HEK293 (cell line): ENCODE data around the gene RDH5.

Experiments used
- CTCF ChIA-PET: fragments of 350-600 bp; formaldehyde crosslinking; extraction: SDS; loops from one replicate; lab custom pipeline; 2021; ENCODE audit warnings: antibody characterized with exemption; lab: Yijun Ruan, JAX
- POLR2A ChIA-PET: fragments of 300-600 bp; formaldehyde crosslinking; extraction: SDS; loops from one replicate; lab custom pipeline; 2020; ENCODE audit warnings: antibody characterized with exemption, inconsistent platforms; lab: Yijun Ruan, JAX
- H3K27ac ChIP-seq: fragments of 200-500 bp; sonication (Bioruptor generic); 2 replicates; pipeline ENCODE4 v1.5.1; 2014; ENCODE audit warnings: low read depth, low read length, control low read depth, inconsistent platforms; ENCODE audit errors: extremely low read depth
- H3K36me3 ChIP-seq, 2 experiments: fragments of 200-500 bp in 1 of 2; sonication (Bioruptor generic) in 1 of 2; 1 replicate in 1 of 2; 2 replicates in 1 of 2; pipeline ENCODE4 v1.5.1; 2014 to 2017; ENCODE audit warnings: inconsistent platforms in 2 of 2, low read length in 2 of 2; ENCODE audit not compliant: control insufficient read depth in 2 of 2, insufficient read depth in 1 of 2
- H3K4me1 ChIP-seq: fragments of 200-500 bp; sonication (Bioruptor generic); 2 replicates; pipeline ENCODE4 v1.5.1; 2014; ENCODE audit warnings: mild to moderate bottlenecking, low read length, inconsistent platforms; ENCODE audit not compliant: control insufficient read depth, insufficient read depth
- H3K4me3 ChIP-seq: 2 replicates; pipeline ENCODE4 v1.5.1; 2011; ENCODE audit warnings: low read depth, mild to moderate bottlenecking, control low read depth, low read length, moderate library complexity
- H3K9me3 ChIP-seq: fragments of 200-500 bp; sonication (Bioruptor generic); 2 replicates; pipeline ENCODE4 v1.5.1; 2014; ENCODE audit warnings: low read depth, low read length, inconsistent platforms; ENCODE audit not compliant: control insufficient read depth, insufficient read depth
- BCL11B ChIP-seq: fragments of 450-650 bp; formaldehyde crosslinking; IDR thresholded peaks from 2 replicates; pipeline ENCODE4 v1.5.1; 2016; ENCODE audit warnings: low read depth, missing biosample characterization, missing genetic modification characterization
- IKZF3 ChIP-seq: fragments of 450-650 bp; IDR thresholded peaks from 2 replicates; pipeline ENCODE4 v1.5.0; 2018; ENCODE audit warnings: missing biosample characterization, mild to moderate bottlenecking, missing genetic modification characterization, moderate library complexity
- KLF8 ChIP-seq: fragments of 450-650 bp; formaldehyde crosslinking; IDR thresholded peaks from 2 replicates; pipeline ENCODE4 v1.5.1; 2016; ENCODE audit warnings: missing biosample characterization, missing genetic modification characterization
- MYNN ChIP-seq: fragments of 450-650 bp; formaldehyde crosslinking; IDR thresholded peaks from 2 replicates; pipeline ENCODE4 v1.5.1; 2016; ENCODE audit warnings: missing biosample characterization, missing genetic modification characterization, borderline replicate concordance
- PATZ1 ChIP-seq: fragments of 450-650 bp; formaldehyde crosslinking; IDR thresholded peaks from 2 replicates; pipeline ENCODE4 v1.5.1; 2016; ENCODE audit warnings: missing biosample characterization, missing genetic modification characterization
- PRDM6 ChIP-seq: fragments of 450-650 bp; formaldehyde crosslinking; IDR thresholded peaks from 2 replicates; pipeline ENCODE4 v1.5.1; 2017; ENCODE audit warnings: missing biosample characterization, missing genetic modification characterization
- SCRT2 ChIP-seq: fragments of 450-650 bp; formaldehyde crosslinking; IDR thresholded peaks from 2 replicates; pipeline ENCODE4 v1.5.1; 2016; ENCODE audit warnings: missing biosample characterization, missing genetic modification characterization
- SP7 ChIP-seq: fragments of 450-650 bp; formaldehyde crosslinking; IDR thresholded peaks from 2 replicates; pipeline ENCODE4 v1.5.1; 2016; ENCODE audit warnings: missing biosample characterization, missing genetic modification characterization
- TCF7L2 ChIP-seq: IDR thresholded peaks from 2 replicates; pipeline ENCODE4 v1.6.1; 2011; ENCODE audit warnings: low read depth, mild to moderate bottlenecking, inconsistent platforms, low read length, moderate library complexity, borderline replicate concordance
- ZBTB17 ChIP-seq: fragments of 450-650 bp; formaldehyde crosslinking; IDR thresholded peaks from 2 replicates; pipeline ENCODE4 v1.5.1; 2016; ENCODE audit warnings: missing biosample characterization, missing genetic modification characterization
- ZBTB26 ChIP-seq: fragments of 450-650 bp; formaldehyde crosslinking; optimal IDR thresholded peaks from 2 replicates; pipeline ENCODE3; 2016; ENCODE audit warnings: missing biosample characterization, mild to moderate bottlenecking, missing genetic modification characterization
- ZBTB48 ChIP-seq: fragments of 450-650 bp; formaldehyde crosslinking; IDR thresholded peaks from 2 replicates; pipeline ENCODE4 v1.5.1; 2016; ENCODE audit warnings: missing biosample characterization, missing genetic modification characterization
- ZNF26 ChIP-seq: fragments of 450-650 bp; formaldehyde crosslinking; IDR thresholded peaks from 2 replicates; pipeline ENCODE4 v1.5.1; 2016; ENCODE audit warnings: missing biosample characterization, missing genetic modification characterization
- ZNF341 ChIP-seq: fragments of 450-650 bp; formaldehyde crosslinking; IDR thresholded peaks from 2 replicates; pipeline ENCODE4; 2016; ENCODE audit warnings: low read depth, missing biosample characterization, missing genetic modification characterization
- ZNF398 ChIP-seq: fragments of 450-650 bp; formaldehyde crosslinking; IDR thresholded peaks from 2 replicates; pipeline ENCODE4 v1.5.1; 2017; ENCODE audit warnings: missing biosample characterization, missing genetic modification characterization
- ZNF423 ChIP-seq: fragments of 450-650 bp; formaldehyde crosslinking; IDR thresholded peaks from 2 replicates; pipeline ENCODE4 v1.5.1; 2016; ENCODE audit warnings: missing biosample characterization, missing genetic modification characterization
- ZNF449 ChIP-seq: fragments of 450-650 bp; formaldehyde crosslinking; IDR thresholded peaks from 2 replicates; pipeline ENCODE4 v1.5.1; 2017; ENCODE audit warnings: missing biosample characterization, mild to moderate bottlenecking, missing genetic modification characterization, moderate library complexity
- ZNF596 ChIP-seq: fragments of 450-650 bp; IDR thresholded peaks from 2 replicates; pipeline ENCODE4 v1.5.0; 2018; ENCODE audit warnings: missing biosample characterization, mild to moderate bottlenecking, missing genetic modification characterization, moderate library complexity
- ZNF610 ChIP-seq: fragments of 450-650 bp; formaldehyde crosslinking; IDR thresholded peaks from 2 replicates; pipeline ENCODE4 v1.5.1; 2016; ENCODE audit warnings: missing biosample characterization, missing genetic modification characterization, borderline replicate concordance
- ZNF692 ChIP-seq: fragments of 450-650 bp; formaldehyde crosslinking; IDR thresholded peaks from 2 replicates; pipeline ENCODE4 v1.5.1; 2016; ENCODE audit warnings: missing biosample characterization, missing genetic modification characterization
- ZXDB ChIP-seq: fragments of 450-650 bp; formaldehyde crosslinking; IDR thresholded peaks from 2 replicates; pipeline ENCODE4 v1.5.1; 2016; ENCODE audit warnings: missing biosample characterization, missing genetic modification characterization

Gene RDH5

GRCh38 chr12:55745361-55746173, 25.4 kb downstream of the RDH5 start:
- ChIA-PET POLR2A (interaction anchor here (1.1 to 2.1 kb wide), 3 partner anchors 16 to 228 kb away, joined by 3 to 6 read pairs (median 6); partner anchors contain the start of genes CD63 and RAB5B), CTCF (interaction anchor here (4.5 kb wide), 1 partner anchor 7 kb away, joined by 28 read pairs; no protein-coding TSS in a partner anchor)
- TF ChIP-seq IKZF3 (tag by site-specific recombination) (peak; percentile 38; the same call in 1 of the 2 replicates), SP7 (tag by site-specific recombination) (peak; percentile 26; the same call in 1 of the 2 replicates), ZNF610 (tag by site-specific recombination) (no peak), ZNF692 (tag by site-specific recombination) (peak; percentile 82), ZNF398 (peak; percentile 87), MYNN (peak; percentile 90), BCL11B (no peak), ZNF596 (tag by site-specific recombination) (peak; percentile 8; the same call in 1 of the 2 replicates), ZNF341 (tag by site-specific recombination) (peak; percentile 28; the same call in 1 of the 2 replicates), SCRT2 (tag by site-specific recombination) (no peak), ZBTB26 (no peak), PATZ1 (peak; percentile 42), KLF8 (tag by site-specific recombination) (0 out of 2 replicates have a peak, but pooled peaks have one; percentile 6), ZBTB17 (tag by site-specific recombination) (0 out of 2 replicates have a peak, but pooled peaks have one; percentile 36), ZNF449 (peak; percentile 96), ZXDB (tag by site-specific recombination) (no peak), ZNF26 (tag by site-specific recombination) (no peak), PRDM6 (tag by site-specific recombination) (peak; percentile 63; the same call in 1 of the 2 replicates), TCF7L2 (no peak), ZNF423 (0 out of 2 replicates have a peak, but pooled peaks have one; percentile 37), ZBTB48 (tag by site-specific recombination) (peak; percentile 61; the same call in 1 of the 2 replicates)
- H3K4me3 ChIP-seq: no peak overlapping the region
- H3K9me3 ChIP-seq: no peaks in the 10 kb centered on the region
- peaks cover 12% of the 10 kb centered on the region; the same call in 1 of the 2 replicates for H3K4me1 ChIP-seq
- H3K36me3 ChIP-seq: peaks cover 3 to 38% of the 10 kb centered on the region in 2 experiments; a peak in 1 of 3 replicates
- H3K27ac ChIP-seq: peak overlapping the region; percentile 36; the same call in 1 of the 2 replicates
